Mesodermal cell (in vitro differentiated cells): ENCODE data around the gene ASIC2.

ENCODE experiments used
- H3K27ac ChIP-seq: 2 replicates; pipeline ENCODE4 v1.7.0; 2013; ENCODE audit warnings: mild to moderate bottlenecking, low read depth, low read length, moderate library complexity; ENCODE audit not compliant: severe bottlenecking
- H3K36me3 ChIP-seq: 2 replicates; pipeline ENCODE4 v1.7.1; 2013; ENCODE audit warnings: mild to moderate bottlenecking, low read length, moderate library complexity; ENCODE audit not compliant: control insufficient read depth, insufficient read depth
- H3K4me1 ChIP-seq: one replicate; pipeline ENCODE4 v1.7.1; 2013; ENCODE audit warnings: mild to moderate bottlenecking, low read length; ENCODE audit not compliant: insufficient read depth, control insufficient read depth, poor library complexity, severe bottlenecking
- H3K4me3 ChIP-seq: 2 replicates; pipeline ENCODE4 v1.7.0; 2013; ENCODE audit warnings: low read length, control low read depth, mild to moderate bottlenecking; ENCODE audit not compliant: insufficient read depth, poor library complexity, severe bottlenecking; ENCODE audit errors: extremely low read depth
- H3K9me3 ChIP-seq: 2 replicates; pipeline ENCODE4 v1.7.1; 2013; ENCODE audit warnings: mild to moderate bottlenecking, low read length, moderate library complexity; ENCODE audit not compliant: control insufficient read depth
- WGBS, 2 experiments: methylation state at CpG; one replicate each; pipeline ENCODE4 v1.1.5; 2013; ENCODE audit warnings: missing lambda C conversion rate in 2 of 2; ENCODE audit not compliant: insufficient coverage in 2 of 2; 5-methylcytosine and 5-hydroxymethylcytosine counted together

The ASIC2 gene

GRCh38 chr17:33242375-33243124 lies 50.5 kb downstream of the ASIC2 start:
- H3K27ac ChIP-seq: no peak overlapping the region
- no peak overlapping the region for H3K4me3 ChIP-seq
- 76 to 77% methylated on average over 6 to 7 of the region's 8 CpGs for WGBS, 2 experiments
- H3K4me1 ChIP-seq: peaks cover 4% of the 10 kb centered on the region
- H3K36me3 ChIP-seq: no peaks in the 10 kb centered on the region
- no peaks in the 10 kb centered on the region for H3K9me3 ChIP-seq

GRCh38 chr17:33241390-33241789 lies 51.7 kb downstream of the ASIC2 start:
- Histone ChIP-seq H3K4me1 (peaks cover 4% of the 10 kb centered on the region), H3K4me3 (no peak overlapping the region), H3K27ac (no peak overlapping the region), H3K9me3 (no peaks in the 10 kb centered on the region), H3K36me3 (no peaks in the 10 kb centered on the region)

GRCh38 chr17:33240362-33240761 lies 52.7 kb downstream of the ASIC2 start:
- no peak overlapping the region for H3K4me3 ChIP-seq
- no peaks in the 10 kb centered on the region for H3K36me3 ChIP-seq
- H3K4me1 ChIP-seq: peaks cover 5% of the 10 kb centered on the region
- 84 to 100% methylated on average over 4 to 6 of the region's 6 CpGs for whole genome bisulfite sequencing, 2 experiments
- no peak overlapping the region for H3K27ac ChIP-seq
- H3K9me3 ChIP-seq: no peaks in the 10 kb centered on the region

- H3K36me3 ChIP-seq: no peaks in the 10 kb centered on the region
- H3K4me3 ChIP-seq: no peak overlapping the region
- WGBS, 2 experiments: 83% methylated on average over 1 of the region's 1 CpG; no CpG with 5 or more reads in 1 of the 2 experiments
- H3K27ac ChIP-seq: no peak overlapping the region
- peaks cover 11% of the 10 kb centered on the region for H3K4me1 ChIP-seq
- no peaks in the 10 kb centered on the region for H3K9me3 ChIP-seq
Observed at GRCh38 chr17:33239702-33240101, 53.4 kb downstream of the ASIC2 start.

GRCh38 chr17:33234930-33235685 lies 58.0 kb downstream of the ASIC2 start:
- Histone ChIP-seq H3K27ac (no peak overlapping the region), H3K36me3 (no peaks in the 10 kb centered on the region), H3K9me3 (no peaks in the 10 kb centered on the region), H3K4me3 (no peak overlapping the region), H3K4me1 (peaks cover 8% of the 10 kb centered on the region)
- 88 to 94% methylated on average over 2 to 4 of the region's 6 CpGs for WGBS, 2 experiments

GRCh38 chr17:33234233-33234632 lies 58.9 kb downstream of the ASIC2 start:
- no peaks in the 10 kb centered on the region for H3K9me3 ChIP-seq
- H3K27ac ChIP-seq: no peak overlapping the region
- peaks cover 8% of the 10 kb centered on the region for H3K4me1 ChIP-seq
- WGBS, 2 experiments: 80% methylated on average over 1 of the region's 4 CpGs; no CpG with 5 or more reads in 1 of the 2 experiments
- no peaks in the 10 kb centered on the region for H3K36me3 ChIP-seq
- H3K4me3 ChIP-seq: no peak overlapping the region

GRCh38 chr17:33233811-33234177 lies 59.3 kb downstream of the ASIC2 start:
- H3K27ac ChIP-seq: no peak overlapping the region

GRCh38 chr17:33229499-33229898 lies 63.6 kb downstream of the ASIC2 start:
- no peaks in the 10 kb centered on the region for H3K36me3 ChIP-seq
- no peaks in the 10 kb centered on the region for H3K4me1 ChIP-seq
- 79 to 90% methylated on average over 7 of the region's 7 CpGs for WGBS, 2 experiments
- H3K27ac ChIP-seq: no peak overlapping the region
- no peak overlapping the region for H3K4me3 ChIP-seq
- no peaks in the 10 kb centered on the region for H3K9me3 ChIP-seq

More at GRCh38 chr17:33233811-33234177, 59.3 kb downstream of the ASIC2 start:
- Histone ChIP-seq H3K4me1 (peaks cover 8% of the 10 kb centered on the region), H3K4me3 (no peak overlapping the region), H3K36me3 (no peaks in the 10 kb centered on the region), H3K9me3 (no peaks in the 10 kb centered on the region)
- WGBS, 2 experiments: 92 to 97% methylated on average over 4 of the region's 5 CpGs

- no peak overlapping the region for H3K4me3 ChIP-seq
- WGBS, 2 experiments: 87 to 97% methylated on average over 2 to 5 of the region's 5 CpGs
- H3K27ac ChIP-seq: no peak overlapping the region
- no peaks in the 10 kb centered on the region for H3K9me3 ChIP-seq
- H3K4me1 ChIP-seq: no peaks in the 10 kb centered on the region
- H3K36me3 ChIP-seq: no peaks in the 10 kb centered on the region
Observed at GRCh38 chr17:33229028-33229427, 64.1 kb downstream of the ASIC2 start.

GRCh38 chr17:33228548-33228947 lies 64.5 kb downstream of the ASIC2 start:
- no peaks in the 10 kb centered on the region for H3K4me1 ChIP-seq

GRCh38 chr17:33227911-33228310 lies 65.2 kb downstream of the ASIC2 start:
- no peaks in the 10 kb centered on the region for H3K9me3 ChIP-seq
- 77 to 82% methylated on average over 3 of the region's 3 CpGs for WGBS, 2 experiments
- H3K4me3 ChIP-seq: no peak overlapping the region
- H3K4me1 ChIP-seq: no peaks in the 10 kb centered on the region
- H3K27ac ChIP-seq: no peak overlapping the region
- no peaks in the 10 kb centered on the region for H3K36me3 ChIP-seq

More at GRCh38 chr17:33228548-33228947, 64.5 kb downstream of the ASIC2 start:
- 88 to 100% methylated on average over 2 to 4 of the region's 5 CpGs for WGBS, 2 experiments
- no peak overlapping the region for H3K27ac ChIP-seq
- no peak overlapping the region for H3K4me3 ChIP-seq
- no peaks in the 10 kb centered on the region for H3K36me3 ChIP-seq
- no peaks in the 10 kb centered on the region for H3K9me3 ChIP-seq
